ENCODE measurements around the gene GABRP. TPM values are rescaled to one million over a fixed set of nuclear protein-coding genes. Genes with fewer than 3 reads are reported as not detected.

GABRP gene
- total and polyA plus RNA-seq, 4 donors, result 0.08 to 0.17 TPM; not detected in 2

DNA sequence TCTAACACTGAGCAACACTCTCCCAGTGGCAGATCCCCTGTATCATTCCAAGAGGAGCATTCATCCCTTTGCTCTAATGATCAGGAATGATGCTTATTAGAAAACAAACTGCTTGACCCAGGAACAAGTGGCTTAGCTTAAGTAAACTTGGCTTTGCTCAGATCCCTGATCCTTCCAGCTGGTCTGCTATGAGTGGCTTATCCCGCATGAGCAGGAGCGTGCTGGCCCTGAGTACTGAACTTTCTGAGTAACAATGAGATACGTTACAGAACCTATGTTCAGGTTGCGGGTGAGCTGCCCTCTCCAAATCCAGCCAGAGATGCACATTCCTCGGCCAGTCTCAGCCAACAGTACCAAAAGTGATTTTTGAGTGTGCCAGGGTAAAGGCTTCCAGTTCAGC, 29.7 kb downstream of the GABRP start (continued):
- TF ChIP-seq, protein P1, sequence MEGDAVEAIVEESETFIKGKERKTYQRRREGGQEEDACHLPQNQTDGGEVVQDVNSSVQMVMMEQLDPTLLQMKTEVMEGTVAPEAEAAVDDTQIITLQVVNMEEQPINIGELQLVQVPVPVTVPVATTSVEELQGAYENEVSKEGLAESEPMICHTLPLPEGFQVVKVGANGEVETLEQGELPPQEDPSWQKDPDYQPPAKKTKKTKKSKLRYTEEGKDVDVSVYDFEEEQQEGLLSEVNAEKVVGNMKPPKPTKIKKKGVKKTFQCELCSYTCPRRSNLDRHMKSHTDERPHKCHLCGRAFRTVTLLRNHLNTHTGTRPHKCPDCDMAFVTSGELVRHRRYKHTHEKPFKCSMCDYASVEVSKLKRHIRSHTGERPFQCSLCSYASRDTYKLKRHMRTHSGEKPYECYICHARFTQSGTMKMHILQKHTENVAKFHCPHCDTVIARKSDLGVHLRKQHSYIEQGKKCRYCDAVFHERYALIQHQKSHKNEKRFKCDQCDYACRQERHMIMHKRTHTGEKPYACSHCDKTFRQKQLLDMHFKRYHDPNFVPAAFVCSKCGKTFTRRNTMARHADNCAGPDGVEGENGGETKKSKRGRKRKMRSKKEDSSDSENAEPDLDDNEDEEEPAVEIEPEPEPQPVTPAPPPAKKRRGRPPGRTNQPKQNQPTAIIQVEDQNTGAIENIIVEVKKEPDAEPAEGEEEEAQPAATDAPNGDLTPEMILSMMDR (IDR thresholded peaks at IDR 0.05; ENCODE audit: low read depth, low read length, missing input control), result no peak
- TF ChIP-seq TAF1 (conservative IDR thresholded peaks at IDR 0.05) (no peak), YY1 (IDR thresholded peaks at IDR 0.05) (no peak)

DNA sequence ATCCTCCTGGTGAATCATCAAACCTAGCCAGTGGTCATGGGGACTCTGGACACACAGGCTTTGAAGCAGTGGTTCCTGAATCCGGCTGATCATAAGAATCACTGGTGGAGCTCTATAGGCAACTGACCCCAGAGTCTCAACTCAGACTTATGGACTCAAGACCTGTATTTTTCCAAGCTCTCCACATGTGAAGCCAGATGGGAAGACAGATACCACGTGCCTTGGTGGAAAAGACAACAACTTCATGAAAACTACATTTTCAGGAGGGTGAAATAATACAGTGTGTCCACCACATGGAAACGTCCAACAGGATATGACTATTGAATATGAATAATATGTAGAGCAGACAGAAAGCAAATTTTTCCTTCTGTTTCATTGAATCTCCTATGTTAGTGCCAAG, 33.7 kb downstream of the GABRP start:
- Histone ChIP-seq H3K9me3 (ENCODE audit: control insufficient read depth in 4 of 4, low read length in 3 of 4) (no peaks in the 10 kb centered on the region), H3K4me1 (ENCODE audit: control insufficient read depth in 4 of 4, insufficient read depth in 4 of 4, low read length in 3 of 4) (no peaks in the 10 kb centered on the region), H3K27ac (ENCODE audit: low read depth in 1 of 2, low read length in 2 of 2) (no peak overlapping the region), H3K27me3 (ENCODE audit: control insufficient read depth in 4 of 4, insufficient read depth in 4 of 4, low read length in 3 of 4) (peaks cover 0 to 4% (median 0%) of the 10 kb centered on the region in 4 donors), H3K36me3 (ENCODE audit: control insufficient read depth in 4 of 4, insufficient read depth in 3 of 4, low read depth in 1 of 4, low read length in 3 of 4) (no peaks in the 10 kb centered on the region), H3K9ac (ENCODE audit: low read depth in 1 of 2, low read length in 2 of 2) (no peak overlapping the region), H3K4me3 (ENCODE audit: low read depth in 1 of 3, low read length in 3 of 3) (no peak overlapping the region)
- DNase-seq (ENCODE audit: low spot score), result no peak
- WGBS, result 74% methylated on average over 3 of the region's 3 CpGs
- TF ChIP-seq, protein P2, sequence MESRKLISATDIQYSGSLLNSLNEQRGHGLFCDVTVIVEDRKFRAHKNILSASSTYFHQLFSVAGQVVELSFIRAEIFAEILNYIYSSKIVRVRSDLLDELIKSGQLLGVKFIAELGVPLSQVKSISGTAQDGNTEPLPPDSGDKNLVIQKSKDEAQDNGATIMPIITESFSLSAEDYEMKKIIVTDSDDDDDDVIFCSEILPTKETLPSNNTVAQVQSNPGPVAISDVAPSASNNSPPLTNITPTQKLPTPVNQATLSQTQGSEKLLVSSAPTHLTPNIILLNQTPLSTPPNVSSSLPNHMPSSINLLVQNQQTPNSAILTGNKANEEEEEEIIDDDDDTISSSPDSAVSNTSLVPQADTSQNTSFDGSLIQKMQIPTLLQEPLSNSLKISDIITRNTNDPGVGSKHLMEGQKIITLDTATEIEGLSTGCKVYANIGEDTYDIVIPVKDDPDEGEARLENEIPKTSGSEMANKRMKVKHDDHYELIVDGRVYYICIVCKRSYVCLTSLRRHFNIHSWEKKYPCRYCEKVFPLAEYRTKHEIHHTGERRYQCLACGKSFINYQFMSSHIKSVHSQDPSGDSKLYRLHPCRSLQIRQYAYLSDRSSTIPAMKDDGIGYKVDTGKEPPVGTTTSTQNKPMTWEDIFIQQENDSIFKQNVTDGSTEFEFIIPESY (IDR thresholded peaks at IDR 0.05), result no peak
- TF ChIP-seq, protein P1 (IDR thresholded peaks at IDR 0.05; ENCODE audit: low read depth, low read length, missing input control), result no peak
- TF ChIP-seq YY1 (IDR thresholded peaks at IDR 0.05), result no peak
- TF ChIP-seq RAD21 (IDR thresholded peaks at IDR 0.05), result no peak
- TF ChIP-seq FOXA2 (IDR thresholded peaks at IDR 0.05), result no peak
- no peak for TF ChIP-seq HNF4A (conservative IDR thresholded peaks at IDR 0.05)
- no peak for TF ChIP-seq TAF1 (conservative IDR thresholded peaks at IDR 0.05)
- no peak for TF ChIP-seq NR2F2 (IDR thresholded peaks at IDR 0.05)
- TF ChIP-seq, protein P3, sequence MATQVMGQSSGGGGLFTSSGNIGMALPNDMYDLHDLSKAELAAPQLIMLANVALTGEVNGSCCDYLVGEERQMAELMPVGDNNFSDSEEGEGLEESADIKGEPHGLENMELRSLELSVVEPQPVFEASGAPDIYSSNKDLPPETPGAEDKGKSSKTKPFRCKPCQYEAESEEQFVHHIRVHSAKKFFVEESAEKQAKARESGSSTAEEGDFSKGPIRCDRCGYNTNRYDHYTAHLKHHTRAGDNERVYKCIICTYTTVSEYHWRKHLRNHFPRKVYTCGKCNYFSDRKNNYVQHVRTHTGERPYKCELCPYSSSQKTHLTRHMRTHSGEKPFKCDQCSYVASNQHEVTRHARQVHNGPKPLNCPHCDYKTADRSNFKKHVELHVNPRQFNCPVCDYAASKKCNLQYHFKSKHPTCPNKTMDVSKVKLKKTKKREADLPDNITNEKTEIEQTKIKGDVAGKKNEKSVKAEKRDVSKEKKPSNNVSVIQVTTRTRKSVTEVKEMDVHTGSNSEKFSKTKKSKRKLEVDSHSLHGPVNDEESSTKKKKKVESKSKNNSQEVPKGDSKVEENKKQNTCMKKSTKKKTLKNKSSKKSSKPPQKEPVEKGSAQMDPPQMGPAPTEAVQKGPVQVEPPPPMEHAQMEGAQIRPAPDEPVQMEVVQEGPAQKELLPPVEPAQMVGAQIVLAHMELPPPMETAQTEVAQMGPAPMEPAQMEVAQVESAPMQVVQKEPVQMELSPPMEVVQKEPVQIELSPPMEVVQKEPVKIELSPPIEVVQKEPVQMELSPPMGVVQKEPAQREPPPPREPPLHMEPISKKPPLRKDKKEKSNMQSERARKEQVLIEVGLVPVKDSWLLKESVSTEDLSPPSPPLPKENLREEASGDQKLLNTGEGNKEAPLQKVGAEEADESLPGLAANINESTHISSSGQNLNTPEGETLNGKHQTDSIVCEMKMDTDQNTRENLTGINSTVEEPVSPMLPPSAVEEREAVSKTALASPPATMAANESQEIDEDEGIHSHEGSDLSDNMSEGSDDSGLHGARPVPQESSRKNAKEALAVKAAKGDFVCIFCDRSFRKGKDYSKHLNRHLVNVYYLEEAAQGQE (IDR thresholded peaks at IDR 0.05), result no peak
- TF ChIP-seq HNF4G (IDR thresholded peaks at IDR 0.05), result no peak
- TF ChIP-seq RXRA (IDR thresholded peaks at IDR 0.05), result no peak
- TF ChIP-seq, protein P4, sequence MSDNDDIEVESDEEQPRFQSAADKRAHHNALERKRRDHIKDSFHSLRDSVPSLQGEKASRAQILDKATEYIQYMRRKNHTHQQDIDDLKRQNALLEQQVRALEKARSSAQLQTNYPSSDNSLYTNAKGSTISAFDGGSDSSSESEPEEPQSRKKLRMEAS (IDR thresholded peaks at IDR 0.05), result no peak
- TF ChIP-seq JUND (IDR thresholded peaks at IDR 0.05), result no peak
- no peak for TF ChIP-seq GABPA (IDR thresholded peaks at IDR 0.05 in 1 of 2, conservative IDR thresholded peaks at IDR 0.05 in 1 of 2)
